GM12878 (cell line): Measurements from ENCODE around the gene ETV3L. TPM values are rescaled to one million over a fixed set of nuclear protein-coding genes. Genes with fewer than 3 reads are reported as not detected.

Experiments used
- ATAC-seq: fragments of 200-7000 bp; cut with Tn5 transposase; 3 replicates; pipeline ENCODE4 v1.9.1; 2020; ENCODE audit warnings: mild to moderate bottlenecking, moderate library complexity
- BruUV-seq: library from RNA; stranded (reverse); fragments of 400-500 nt; replicated peaks from 2 replicates; lab custom pipeline; 2021; lab: Mats Ljungman, UMichigan
- CTCF ChIA-PET: fragments of 300-600 bp; sonication (Branson Sonifier 250); formaldehyde crosslinking; extraction: SDS; loops from one replicate; lab custom pipeline; 2021; ENCODE audit warnings: inconsistent platforms; lab: Yijun Ruan, JAX
- POLR2A ChIA-PET: fragments of 350-600 bp; formaldehyde crosslinking; extraction: SDS; loops from one replicate; lab custom pipeline; 2021; ENCODE audit warnings: inconsistent platforms; lab: Charles Lee
- RAD21 ChIA-PET: fragments of 300-600 bp; sonication (Branson Sonifier 250); formaldehyde crosslinking; loops from one replicate; lab custom pipeline; 2023; ENCODE audit warnings: antibody characterized with exemption; ENCODE audit not compliant: unreplicated experiment; lab: Charles Lee
- SMC1A ChIA-PET: fragments of 300-600 bp; sonication (Branson Sonifier 250); formaldehyde crosslinking; loops from one replicate; lab custom pipeline; 2023; ENCODE audit not compliant: unreplicated experiment, uncharacterized antibody; lab: Charles Lee
- DNase-seq: peaks from one replicate; pipeline ENCODE4 v3.0.0-alpha.2; 2011; ENCODE audit warnings: low read depth, low spot score
- FAIRE-seq: peaks from 3 replicates; lab custom pipeline; 2011; peaks lifted over from hg19 to GRCh38; lab: Jason Lieb, UNC
- H2AFZ ChIP-seq: 2 replicates; pipeline ENCODE4 v1.6.0; 2011; ENCODE audit warnings: low read depth, low read length, control low read depth; ENCODE audit not compliant: control insufficient read depth
- H3K27ac ChIP-seq: 2 replicates; pipeline ENCODE4 v1.5.1; 2011; ENCODE audit warnings: control low read depth; ENCODE audit not compliant: control insufficient read depth, insufficient read depth
- H3K27me3 ChIP-seq, 2 experiments: replicated peaks in 1 of 2; 2 replicates each; pipeline versions ENCODE4 v1.6.0 to v1.6.1; 2011; ENCODE audit warnings: low read length in 1 of 2; ENCODE audit not compliant: control insufficient read depth in 2 of 2, insufficient read depth in 2 of 2
- H3K36me3 ChIP-seq, 2 experiments: 2 replicates each; pipeline ENCODE4 v1.5.1; 2011; ENCODE audit warnings: low read length in 1 of 2; ENCODE audit not compliant: control insufficient read depth in 2 of 2, insufficient read depth in 2 of 2
- H3K4me1 ChIP-seq: 2 replicates; pipeline ENCODE4 v1.6.1; 2011; ENCODE audit warnings: mild to moderate bottlenecking, low read length, moderate library complexity, mixed read lengths; ENCODE audit not compliant: control insufficient read depth, insufficient read depth
- H3K4me2 ChIP-seq: 2 replicates; pipeline ENCODE4 v1.6.0; 2011; ENCODE audit warnings: control low read depth; ENCODE audit not compliant: control insufficient read depth, insufficient read depth
- H3K4me3 ChIP-seq: fragments of 200-600 bp; sonication (generic); 2 replicates; pipeline ENCODE4 v1.5.1; 2016
- H3K79me2 ChIP-seq: 2 replicates; pipeline ENCODE4 v1.6.0; 2011; ENCODE audit warnings: low read length; ENCODE audit not compliant: control insufficient read depth, insufficient read depth
- H3K9ac ChIP-seq: 2 replicates; pipeline ENCODE4 v1.8.0; 2011; ENCODE audit warnings: low read length, control low read depth, mixed read lengths; ENCODE audit not compliant: control insufficient read depth, insufficient read depth
- H3K9me3 ChIP-seq: replicated peaks from 3 replicates; pipeline ENCODE4 v1.5.1; 2011; ENCODE audit warnings: mild to moderate bottlenecking, low read length; ENCODE audit not compliant: control insufficient read depth, insufficient read depth
- H4K20me1 ChIP-seq: 2 replicates; pipeline ENCODE4 v1.6.0; 2011; ENCODE audit not compliant: control insufficient read depth, insufficient read depth
- BHLHE40 ChIP-seq, 2 experiments: fragments of 450-650 bp in 1 of 2; IDR thresholded peaks; 2 replicates each; pipeline ENCODE4 v1.6.1; 2011 to 2017; ENCODE audit warnings: low read depth in 2 of 2, borderline replicate concordance in 1 of 2, improper control_type of control experiment in 1 of 2, low read length in 1 of 2, mild to moderate bottlenecking in 1 of 2
- CEBPB ChIP-seq, 2 experiments: fragments of 150-350 bp in 1 of 2; IDR thresholded peaks; 2 replicates each; pipeline ENCODE4 v1.6.1; 2012 to 2014; ENCODE audit warnings: low read depth in 2 of 2, low read length in 2 of 2, borderline replicate concordance in 1 of 2, inconsistent platforms in 1 of 2
- GATAD2B ChIP-seq: fragments of 450-650 bp; conservative IDR thresholded peaks from 2 replicates; pipeline ENCODE4 v1.6.1; 2017; ENCODE audit warnings: low read depth, mild to moderate bottlenecking, moderate library complexity
- JUNB ChIP-seq: IDR thresholded peaks from 2 replicates; pipeline ENCODE4 v1.6.1; 2016; ENCODE audit warnings: antibody characterized with exemption, mild to moderate bottlenecking
- NFYB ChIP-seq: IDR thresholded peaks from 2 replicates; pipeline ENCODE4 v1.6.1; 2011; ENCODE audit warnings: low read depth, mild to moderate bottlenecking, low read length, improper control_type of control experiment, moderate library complexity; ENCODE audit not compliant: insufficient read depth
- NR2C2 ChIP-seq: IDR thresholded peaks from 2 replicates; pipeline ENCODE4 v1.6.1; 2011; ENCODE audit warnings: borderline replicate concordance, low read depth; ENCODE audit not compliant: control insufficient read depth, insufficient read length
- PAX5 ChIP-seq: IDR thresholded peaks from 2 replicates; pipeline ENCODE4 v1.6.1; 2011; ENCODE audit warnings: low read depth, low read length, borderline replicate concordance
- RAD21 ChIP-seq: IDR thresholded peaks from 2 replicates; pipeline ENCODE4 v1.6.1; 2011; ENCODE audit warnings: mild to moderate bottlenecking, low read depth, low read length, moderate library complexity; ENCODE audit not compliant: insufficient read depth
- SMARCA5 ChIP-seq: fragments of 450-650 bp; IDR thresholded peaks from 2 replicates; pipeline ENCODE4 v1.6.1; 2017; ENCODE audit warnings: mild to moderate bottlenecking
- SMC3 ChIP-seq: IDR thresholded peaks from 2 replicates; pipeline ENCODE4 v1.6.1; 2011; ENCODE audit warnings: low read length, improper control_type of control experiment, borderline replicate concordance
- TBL1XR1 ChIP-seq: IDR thresholded peaks from 2 replicates; pipeline ENCODE4 v1.6.1; 2012; ENCODE audit warnings: low read depth, low read length, improper control_type of control experiment
- TCF12 ChIP-seq: IDR thresholded peaks from 2 replicates; pipeline ENCODE4 v1.6.1; 2011; ENCODE audit warnings: low read depth, mild to moderate bottlenecking, low read length
- ZSCAN29 ChIP-seq: fragments of 450-650 bp; IDR thresholded peaks from 2 replicates; pipeline ENCODE4 v1.6.1; 2017; ENCODE audit warnings: mild to moderate bottlenecking, moderate library complexity
- WGBS: methylation state at CpG from one replicate; pipeline ENCODE4 v1.1.6; 2016; ENCODE audit warnings: low lambda C conversion rate; ENCODE audit not compliant: insufficient replicate concordance, insufficient coverage; ENCODE audit errors: missing lambda C conversion rate; 5-methylcytosine and 5-hydroxymethylcytosine counted together
- in situ Hi-C: fragments of 300-500 bp; cut with MboI; formaldehyde crosslinking; loops from 9 replicates; pipeline ENCODE4 v1.14.3; 2018; ENCODE audit warnings: mixed read lengths
- intact Hi-C: fragments of 100-400 bp; cut with micrococcal nuclease; formaldehyde crosslinking; loops from one replicate; pipeline ENCODE4 v1.14.2; 2022; ENCODE audit not compliant: unreplicated experiment
- polyA plus RNA-seq, 11 experiments: library from polyadenylated mRNA; depleted of rRNA in 4 of 11; unstranded in 6 of 11; stranded (reverse) in 5 of 11; fragments of >200 nt; fragmentation: Nextera tagmentation in 4 of 11; fragmentation: Illumina TruSeq in 1 of 11; extraction: Ambion mirVana in 4 of 11; extraction: Trizol in 1 of 11; gene quantifications; 1 replicate in 1 of 11; 2 replicates in 10 of 11; pipeline versions ENCODE4 v1.2.1 to v1.2.3, GENCODE V29; 2011 to 2016; ENCODE audit warnings: inconsistent platforms in 2 of 11, missing spikeins in 2 of 11, low read depth in 1 of 11
- total RNA-seq, 4 experiments: library from RNA; depleted of rRNA in 3 of 4; stranded (reverse); fragments of >200 nt in 3 of 4; fragmentation: Illumina TruSeq in 1 of 4; extraction: Trizol in 1 of 4; gene quantifications; 2 replicates each; pipeline versions ENCODE4 v1.2.1 to v1.2.3, GENCODE V29; 2013 to 2021
- TF ChIP-seq, protein P1 (sequence below), 3 experiments: IDR thresholded peaks in 2 of 3; conservative IDR thresholded peaks in 1 of 3; 2 replicates each; pipeline ENCODE4 v1.5.1; 2011; ENCODE audit warnings: low read depth in 3 of 3, low read length in 3 of 3, mild to moderate bottlenecking in 3 of 3, control low read depth in 2 of 3, moderate library complexity in 2 of 3, inconsistent platforms in 1 of 3, mixed read lengths in 1 of 3; ENCODE audit not compliant: control insufficient read depth in 2 of 3, insufficient read depth in 1 of 3; ENCODE audit errors: extremely low read depth in 1 of 3
- TF ChIP-seq, protein P2 (sequence below): fragments of 150-350 bp; IDR thresholded peaks from 2 replicates; pipeline ENCODE4 v1.6.1; 2016; ENCODE audit warnings: low read depth, low read length

The ETV3L gene
- total and polyA plus RNA-seq, 10 of the 15 experiments (the other 5 are each of a cell fraction or from before 2014, with no cell fraction given): 0.03 to 1.3 (median 0.44) TPM

DNA sequence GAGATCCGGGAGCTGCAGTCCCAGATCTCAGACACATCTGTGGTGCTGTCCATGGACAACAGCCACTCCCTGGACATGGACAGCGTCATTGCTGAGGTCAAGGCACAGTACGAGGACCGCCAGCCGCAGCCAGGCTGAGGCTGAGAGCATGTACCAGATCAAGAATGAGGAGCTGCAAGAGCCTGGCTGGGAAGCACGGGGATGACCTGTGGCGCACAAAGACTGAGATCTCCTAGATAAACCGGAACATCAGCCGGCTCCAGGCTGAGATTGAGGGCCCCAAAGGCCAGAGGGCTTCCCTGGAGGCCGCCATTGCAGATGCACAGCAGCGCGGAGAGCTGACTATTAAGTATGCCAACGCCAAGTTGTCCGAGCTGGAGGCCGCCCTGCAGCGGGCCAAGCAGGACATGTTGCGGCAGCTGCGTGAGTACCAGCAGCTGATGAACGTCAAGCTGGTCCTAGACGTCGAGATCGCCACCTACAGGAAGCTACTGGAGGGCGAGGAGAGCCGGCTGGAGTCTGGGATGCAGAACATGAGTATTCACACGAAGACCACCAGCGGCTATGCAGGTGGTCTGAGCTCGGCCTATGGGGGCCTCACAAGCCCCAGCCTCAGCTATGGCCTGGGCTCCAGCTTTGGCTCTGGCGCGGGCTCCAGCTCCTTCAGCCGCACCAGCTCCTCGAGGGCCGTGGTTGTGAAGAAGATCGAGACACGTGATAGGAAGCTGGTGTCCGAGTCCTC is 25.5 kb downstream of the ETV3L start:
- ChIA-PET RAD21 (interaction anchor here (0.6 to 2.5 kb wide), 32 partner anchors 10 to 620 kb away, joined by 3 to 33 read pairs (median 4); partner anchors contain the start of gene ARHGEF11), CTCF (interaction anchor here (0.6 to 3.9 kb wide), 64 partner anchors 10 to 761 kb away, joined by 3 to 47 read pairs (median 4); partner anchors contain the start of genes ETV3L and PEAR1), SMC1A (interaction anchor here (0.6 to 1.9 kb wide), 24 partner anchors 10 to 385 kb away, joined by 3 to 19 read pairs (median 3); no protein-coding TSS in a partner anchor), POLR2A (interaction anchor here (0.6 to 1.2 kb wide), 3 partner anchors 30 to 164 kb away, joined by 4 to 5 read pairs (median 4); no protein-coding TSS in a partner anchor)
- DNase-seq: no peak
- H4K20me1 ChIP-seq: no peaks in the 10 kb centered on the region
- FAIRE-seq: no peak
- intact Hi-C loops: loop anchor here (5.0 kb wide), 2 partner anchors 102 to 162 kb away; no protein-coding TSS in a partner anchor
- no peaks in the 10 kb centered on the region for H3K27me3 ChIP-seq
- ATAC-seq: peak; percentile 70
- H3K27ac ChIP-seq: no peak overlapping the region
- TF ChIP-seq PAX5 (no peak), BHLHE40 (IDR thresholded peaks at IDR 0.05; ENCODE audit: borderline replicate concordance in 1 of 2, low read depth in 2 of 2, low read length in 1 of 2) (0 out of 4 replicates have a peak, but pooled peaks have one; percentile 10 to 23), GATAD2B (no peak), RAD21 (peak; percentile 45), CEBPB (IDR thresholded peaks at IDR 0.05; ENCODE audit: borderline replicate concordance in 1 of 2, low read depth in 2 of 2, low read length in 2 of 2) (no peak), SMC3 (peak; percentile 37; the same call in 1 of the 2 replicates), NFYB (no peak), SMARCA5 (peak; percentile 62; the same call in 1 of the 2 replicates), JUNB (no peak), NR2C2 (no peak), TCF12 (peak; percentile 57; the same call in 1 of the 2 replicates), ZSCAN29 (no peak), TBL1XR1 (no peak)
- TF ChIP-seq, protein P1, sequence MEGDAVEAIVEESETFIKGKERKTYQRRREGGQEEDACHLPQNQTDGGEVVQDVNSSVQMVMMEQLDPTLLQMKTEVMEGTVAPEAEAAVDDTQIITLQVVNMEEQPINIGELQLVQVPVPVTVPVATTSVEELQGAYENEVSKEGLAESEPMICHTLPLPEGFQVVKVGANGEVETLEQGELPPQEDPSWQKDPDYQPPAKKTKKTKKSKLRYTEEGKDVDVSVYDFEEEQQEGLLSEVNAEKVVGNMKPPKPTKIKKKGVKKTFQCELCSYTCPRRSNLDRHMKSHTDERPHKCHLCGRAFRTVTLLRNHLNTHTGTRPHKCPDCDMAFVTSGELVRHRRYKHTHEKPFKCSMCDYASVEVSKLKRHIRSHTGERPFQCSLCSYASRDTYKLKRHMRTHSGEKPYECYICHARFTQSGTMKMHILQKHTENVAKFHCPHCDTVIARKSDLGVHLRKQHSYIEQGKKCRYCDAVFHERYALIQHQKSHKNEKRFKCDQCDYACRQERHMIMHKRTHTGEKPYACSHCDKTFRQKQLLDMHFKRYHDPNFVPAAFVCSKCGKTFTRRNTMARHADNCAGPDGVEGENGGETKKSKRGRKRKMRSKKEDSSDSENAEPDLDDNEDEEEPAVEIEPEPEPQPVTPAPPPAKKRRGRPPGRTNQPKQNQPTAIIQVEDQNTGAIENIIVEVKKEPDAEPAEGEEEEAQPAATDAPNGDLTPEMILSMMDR (IDR thresholded peaks at IDR 0.05 in 2 of 3, conservative IDR thresholded peaks at IDR 0.05 in 1 of 3; ENCODE audit: control insufficient read depth in 2 of 3, extremely low read depth in 1 of 3, insufficient read depth in 1 of 3, low read depth in 3 of 3, low read length in 3 of 3): peak; percentile 45 to 73 (median 60); a peak in 5 of 6 replicates
- TF ChIP-seq, protein P2, sequence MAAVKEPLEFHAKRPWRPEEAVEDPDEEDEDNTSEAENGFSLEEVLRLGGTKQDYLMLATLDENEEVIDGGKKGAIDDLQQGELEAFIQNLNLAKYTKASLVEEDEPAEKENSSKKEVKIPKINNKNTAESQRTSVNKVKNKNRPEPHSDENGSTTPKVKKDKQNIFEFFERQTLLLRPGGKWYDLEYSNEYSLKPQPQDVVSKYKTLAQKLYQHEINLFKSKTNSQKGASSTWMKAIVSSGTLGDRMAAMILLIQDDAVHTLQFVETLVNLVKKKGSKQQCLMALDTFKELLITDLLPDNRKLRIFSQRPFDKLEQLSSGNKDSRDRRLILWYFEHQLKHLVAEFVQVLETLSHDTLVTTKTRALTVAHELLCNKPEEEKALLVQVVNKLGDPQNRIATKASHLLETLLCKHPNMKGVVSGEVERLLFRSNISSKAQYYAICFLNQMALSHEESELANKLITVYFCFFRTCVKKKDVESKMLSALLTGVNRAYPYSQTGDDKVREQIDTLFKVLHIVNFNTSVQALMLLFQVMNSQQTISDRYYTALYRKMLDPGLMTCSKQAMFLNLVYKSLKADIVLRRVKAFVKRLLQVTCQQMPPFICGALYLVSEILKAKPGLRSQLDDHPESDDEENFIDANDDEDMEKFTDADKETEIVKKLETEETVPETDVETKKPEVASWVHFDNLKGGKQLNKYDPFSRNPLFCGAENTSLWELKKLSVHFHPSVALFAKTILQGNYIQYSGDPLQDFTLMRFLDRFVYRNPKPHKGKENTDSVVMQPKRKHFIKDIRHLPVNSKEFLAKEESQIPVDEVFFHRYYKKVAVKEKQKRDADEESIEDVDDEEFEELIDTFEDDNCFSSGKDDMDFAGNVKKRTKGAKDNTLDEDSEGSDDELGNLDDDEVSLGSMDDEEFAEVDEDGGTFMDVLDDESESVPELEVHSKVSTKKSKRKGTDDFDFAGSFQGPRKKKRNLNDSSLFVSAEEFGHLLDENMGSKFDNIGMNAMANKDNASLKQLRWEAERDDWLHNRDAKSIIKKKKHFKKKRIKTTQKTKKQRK: no peak
- no peak overlapping the region for H3K4me2 ChIP-seq
- in situ Hi-C loops: no loop called here
- H3K9ac ChIP-seq: no peak overlapping the region
- BruUV-seq: no TSS peak
- H3K4me3 ChIP-seq: no peak overlapping the region
- no peaks in the 10 kb centered on the region for H3K9me3 ChIP-seq
- H3K4me1 ChIP-seq: no peaks in the 10 kb centered on the region
- no peaks in the 10 kb centered on the region for H3K36me3 ChIP-seq
- no peak overlapping the region; the same call in 1 of the 2 replicates for H2AFZ ChIP-seq
- WGBS: 30% methylated on average over 34 of the region's 35 CpGs
- H3K79me2 ChIP-seq: no peaks in the 10 kb centered on the region
